Measurements from ENCODE around the gene SMG6. TPM values are rescaled to one million over a fixed set of nuclear protein-coding genes. Genes with fewer than 3 reads are reported as not detected.
A peak's percentile ranks its signal among the peaks of the same experiment; 100 is the strongest.

Gene SMG6
- total RNA-seq, 1 donor from 2014 or later, result 43.0 TPM

DNA sequence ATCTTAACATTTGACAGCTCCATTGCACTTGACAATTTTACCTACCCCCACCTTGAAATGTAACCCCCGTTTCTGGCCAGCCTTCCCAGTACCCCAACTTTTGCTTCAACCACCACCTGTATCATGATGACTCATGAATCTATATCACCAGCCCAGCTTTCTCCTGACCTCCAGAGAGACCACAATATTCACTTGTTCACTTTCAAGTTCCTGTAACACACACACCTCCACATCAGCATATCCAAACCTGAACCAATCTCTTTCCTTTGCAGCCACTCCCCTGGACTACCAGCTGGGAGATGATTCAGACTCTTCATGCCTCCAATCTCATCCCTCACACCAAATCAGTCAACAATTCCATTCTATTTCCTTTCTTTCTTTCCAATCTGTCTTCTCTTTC is 8.0 kb downstream of the SMG6 start:
- Mint-ChIP-seq H3K4me1 (ENCODE audit: low read depth) (peaks cover 24% of the 10 kb centered on the region), H3K27ac (peak overlapping the region; percentile 20), H3K4me3 (ENCODE audit: low read depth) (no peak overlapping the region), H3K27me3 (ENCODE audit: low read depth) (no peaks in the 10 kb centered on the region), H3K9me3 (no peaks in the 10 kb centered on the region), H3K36me3 (ENCODE audit: low read depth) (peaks cover 68% of the 10 kb centered on the region)
- no peak for DNase-seq (ENCODE audit: low spot score)
- intact Hi-C loops (cut with micrococcal nuclease), result no loop called here

DNA sequence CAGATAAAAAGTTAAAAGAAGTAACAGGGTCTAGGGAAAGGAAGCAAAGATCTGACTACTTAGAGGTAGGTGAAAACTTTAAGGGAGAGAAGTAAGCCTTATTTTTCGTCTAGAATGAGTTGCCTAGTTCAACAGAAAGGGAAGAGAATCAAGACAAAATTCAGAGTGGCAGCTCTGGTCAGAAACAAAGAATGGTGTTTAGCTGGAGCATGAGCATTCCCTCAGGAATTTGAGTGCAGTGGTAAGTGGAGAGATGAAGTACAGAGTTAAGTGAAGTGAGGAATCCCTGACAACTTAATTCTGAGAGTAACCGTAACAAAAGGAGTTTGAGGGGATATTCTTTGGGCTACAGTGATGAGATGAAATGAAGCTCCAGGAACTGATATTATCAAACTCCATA is 11.5 kb downstream of the SMG6 start:
- Mint-ChIP-seq H3K4me1 (ENCODE audit: low read depth) (peaks cover 22% of the 10 kb centered on the region), H3K36me3 (ENCODE audit: low read depth) (peaks cover 71% of the 10 kb centered on the region), H3K27ac (no peak overlapping the region), H3K4me3 (ENCODE audit: low read depth) (no peak overlapping the region), H3K9me3 (no peaks in the 10 kb centered on the region), H3K27me3 (ENCODE audit: low read depth) (no peaks in the 10 kb centered on the region)
- no peak for DNase-seq (ENCODE audit: low spot score)
- intact Hi-C loops (cut with micrococcal nuclease), result no loop called here

DNA sequence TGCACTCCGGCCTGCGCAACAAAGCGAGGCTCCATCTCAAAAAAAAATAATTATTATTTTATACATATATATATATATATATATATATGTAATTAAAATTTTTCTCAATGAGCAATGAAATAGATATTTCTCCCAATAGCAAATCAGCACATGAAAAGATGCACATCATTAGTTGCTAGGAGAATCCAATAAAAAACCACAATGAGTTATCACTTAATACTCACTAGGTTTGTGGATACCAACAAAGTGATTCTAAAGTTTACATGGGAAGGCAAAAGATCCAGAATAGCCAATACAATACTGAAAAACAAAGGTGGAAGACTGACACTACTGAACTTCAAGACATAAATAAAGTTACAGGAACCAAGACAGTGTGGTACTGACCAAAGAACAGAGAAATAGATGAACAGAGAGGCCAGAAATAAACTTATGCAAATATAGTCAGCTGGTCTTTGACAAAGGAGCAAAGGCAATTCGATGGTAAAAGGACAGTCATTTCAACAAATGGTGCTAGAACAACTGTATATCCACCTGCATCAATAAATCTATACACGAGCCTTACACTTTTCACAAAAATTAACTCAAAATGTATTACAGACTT is 13.6 kb downstream of the SMG6 start:
- Mint-ChIP-seq H3K27ac (peak overlapping the region; percentile 14), H3K27me3 (ENCODE audit: low read depth) (no peaks in the 10 kb centered on the region), H3K4me3 (ENCODE audit: low read depth) (no peak overlapping the region), H3K4me1 (ENCODE audit: low read depth) (peaks cover 11% of the 10 kb centered on the region), H3K9me3 (no peaks in the 10 kb centered on the region), H3K36me3 (ENCODE audit: low read depth) (peaks cover 64% of the 10 kb centered on the region)
- intact Hi-C loops (cut with micrococcal nuclease), result no loop called here
- no peak for DNase-seq (ENCODE audit: low spot score)

DNA sequence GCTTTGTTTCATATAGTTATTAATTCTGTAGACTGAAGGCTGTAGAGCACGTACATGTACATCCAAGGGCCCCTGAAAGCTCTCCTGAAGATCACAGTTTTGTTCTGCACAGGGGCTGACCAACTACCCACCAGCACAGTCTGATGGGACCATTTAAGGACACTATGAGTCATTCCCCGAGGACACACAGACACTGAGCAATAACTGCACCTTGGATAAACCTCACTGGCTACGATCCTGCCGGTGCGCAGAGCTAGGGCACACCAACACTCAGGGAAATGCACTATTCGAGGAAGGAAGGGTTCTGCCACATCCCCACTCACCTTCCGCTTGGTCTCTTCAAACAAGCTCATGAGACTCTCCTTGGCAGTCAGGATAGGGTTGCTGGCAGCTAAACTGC is 20.3 kb downstream of the SMG6 start:
- Mint-ChIP-seq H3K4me1 (ENCODE audit: low read depth) (peaks cover 41% of the 10 kb centered on the region), H3K4me3 (ENCODE audit: low read depth) (no peak overlapping the region), H3K27me3 (ENCODE audit: low read depth) (no peaks in the 10 kb centered on the region), H3K9me3 (no peaks in the 10 kb centered on the region), H3K27ac (peak overlapping the region; percentile 10), H3K36me3 (ENCODE audit: low read depth) (peaks cover 73% of the 10 kb centered on the region)
- intact Hi-C loops (cut with micrococcal nuclease), result loop anchor here (2.0 kb wide), 1 partner anchor 229 kb away; the partner anchor contains the start of gene HIC1
- DNase-seq (ENCODE audit: low spot score), result no peak

DNA sequence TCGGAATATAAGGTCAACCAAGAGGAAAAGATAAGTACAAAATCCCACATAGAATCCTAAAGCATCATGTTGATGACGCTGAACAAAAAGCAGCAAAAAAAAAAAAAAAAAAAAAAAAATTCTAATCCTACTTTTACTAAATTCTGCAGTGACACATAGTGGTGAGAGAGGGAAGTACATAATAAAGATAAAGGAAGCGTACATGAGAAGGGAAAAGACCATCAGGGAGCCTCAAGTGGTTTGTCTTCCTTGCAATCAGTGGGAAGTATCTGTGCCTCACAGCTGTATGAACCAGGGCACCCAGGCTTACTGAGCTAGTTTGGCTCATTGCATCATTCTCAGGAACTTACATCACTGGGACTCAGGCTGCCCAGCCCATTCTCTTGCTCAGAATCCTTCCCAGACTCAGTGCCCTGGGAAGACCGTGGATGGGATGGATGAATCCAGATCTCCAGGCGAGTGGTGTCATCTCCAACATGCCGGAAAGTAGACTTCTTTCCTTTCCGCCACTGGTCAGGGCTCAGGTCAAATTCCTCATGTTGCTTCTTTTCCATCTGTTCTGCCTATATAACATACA is 21.2 kb downstream of the SMG6 start:
- H3K36me3 Mint-ChIP-seq (ENCODE audit: low read depth), result peaks cover 66% of the 10 kb centered on the region
- no peaks in the 10 kb centered on the region for H3K9me3 Mint-ChIP-seq
- no peaks in the 10 kb centered on the region for H3K27me3 Mint-ChIP-seq (ENCODE audit: low read depth)
- H3K4me1 Mint-ChIP-seq (ENCODE audit: low read depth), result peaks cover 45% of the 10 kb centered on the region
- peak overlapping the region; percentile 65 for H3K27ac Mint-ChIP-seq
- no peak for DNase-seq (ENCODE audit: low spot score)
- H3K4me3 Mint-ChIP-seq (ENCODE audit: low read depth), result no peak overlapping the region
- intact Hi-C loops (cut with micrococcal nuclease), result loop anchor here (1.0 to 2.0 kb wide), 2 partner anchors 16 to 228 kb away; partner anchors contain the start of gene HIC1

DNA sequence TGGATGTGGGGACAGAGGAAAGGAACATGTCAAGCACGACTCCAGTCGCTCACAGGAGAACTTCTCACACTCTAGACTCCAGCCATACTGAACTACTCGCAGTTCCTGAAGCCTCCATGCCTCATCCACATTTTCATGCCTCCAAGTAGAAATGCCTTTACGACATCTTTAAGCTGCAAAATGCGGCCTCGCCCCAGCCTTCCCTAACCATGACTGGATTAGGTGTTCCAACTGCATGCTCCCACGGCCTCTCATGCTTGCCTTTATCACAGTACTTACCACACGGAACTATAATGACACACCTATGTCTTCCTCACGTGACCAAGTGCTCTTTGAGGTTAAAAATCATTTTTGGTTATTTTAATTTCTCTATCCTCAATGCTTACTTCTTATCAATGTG is 23.9 kb downstream of the SMG6 start:
- H3K9me3 Mint-ChIP-seq, result no peaks in the 10 kb centered on the region
- no peak for DNase-seq (ENCODE audit: low spot score)
- H3K4me3 Mint-ChIP-seq (ENCODE audit: low read depth), result peak overlapping the region; percentile 22
- intact Hi-C loops (cut with micrococcal nuclease), result no loop called here
- H3K36me3 Mint-ChIP-seq (ENCODE audit: low read depth), result peaks cover 65% of the 10 kb centered on the region
- no peaks in the 10 kb centered on the region for H3K27me3 Mint-ChIP-seq (ENCODE audit: low read depth)
- H3K27ac Mint-ChIP-seq, result peak overlapping the region; percentile 50
- peaks cover 62% of the 10 kb centered on the region for H3K4me1 Mint-ChIP-seq (ENCODE audit: low read depth)

DNA sequence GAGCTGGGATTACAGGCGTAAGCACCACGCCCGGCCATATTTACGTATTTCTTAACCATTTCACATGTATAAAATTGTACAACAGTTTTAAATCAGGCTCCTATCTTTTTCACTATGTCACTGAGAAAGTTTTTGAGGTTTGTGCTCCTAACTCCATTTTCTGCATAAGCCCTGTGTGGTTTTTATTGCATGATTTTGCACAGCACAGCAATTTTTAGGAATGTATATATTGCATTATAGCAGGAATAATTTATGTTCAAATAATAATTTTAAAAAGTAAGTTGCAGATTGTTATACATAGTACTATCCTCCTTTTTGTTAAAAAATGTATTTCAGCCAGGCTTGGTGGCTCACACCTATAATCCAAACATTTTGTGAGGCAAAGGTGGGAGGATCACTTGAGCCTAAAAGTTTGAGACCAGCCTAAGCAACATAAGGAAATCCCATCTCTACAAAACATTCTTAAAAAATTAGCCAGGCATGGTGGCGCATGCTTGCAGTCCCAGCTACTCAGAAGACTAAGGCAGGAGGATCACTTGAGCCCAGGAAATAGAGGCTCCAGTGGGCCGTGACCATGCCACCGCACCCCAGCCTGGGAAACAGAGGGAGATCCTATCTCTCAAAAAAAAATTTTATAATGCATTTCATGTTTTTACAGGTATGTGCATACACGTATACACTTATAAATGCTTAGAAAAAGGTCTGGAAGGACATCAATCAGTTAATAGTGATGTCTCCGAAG is 26.0 kb downstream of the SMG6 start:
- no peaks in the 10 kb centered on the region for H3K9me3 Mint-ChIP-seq
- H3K36me3 Mint-ChIP-seq (ENCODE audit: low read depth), result peaks cover 60% of the 10 kb centered on the region
- no peak overlapping the region for H3K4me3 Mint-ChIP-seq (ENCODE audit: low read depth)
- peaks cover 64% of the 10 kb centered on the region for H3K4me1 Mint-ChIP-seq (ENCODE audit: low read depth)
- H3K27me3 Mint-ChIP-seq (ENCODE audit: low read depth), result no peaks in the 10 kb centered on the region
- DNase-seq (ENCODE audit: low spot score), result no peak
- no peak overlapping the region for H3K27ac Mint-ChIP-seq
- intact Hi-C loops (cut with micrococcal nuclease), result no loop called here

DNA sequence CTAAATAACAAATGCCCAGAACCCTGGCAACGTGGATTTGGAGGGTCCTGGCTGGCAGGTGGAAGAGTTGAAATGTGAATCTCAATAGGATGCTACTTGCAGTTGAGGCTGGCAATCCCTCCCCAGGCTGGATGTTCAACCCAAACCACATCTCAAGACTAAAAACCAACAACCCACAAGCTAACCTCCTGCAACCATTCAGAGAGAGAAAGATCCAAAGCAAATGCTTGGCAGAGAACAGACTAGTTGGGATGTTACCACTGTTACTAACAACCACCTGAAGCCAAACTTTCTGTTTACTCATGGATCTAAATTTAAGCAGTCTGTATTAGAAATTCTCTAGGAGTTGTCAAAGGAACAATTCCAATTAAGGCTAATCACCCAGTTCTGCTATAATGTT is 27.9 kb downstream of the SMG6 start:
- intact Hi-C loops (cut with micrococcal nuclease), result loop anchor here (1.0 kb wide), 1 partner anchor 9 kb away; no protein-coding TSS in a partner anchor
- peak overlapping the region; percentile 18 for H3K4me3 Mint-ChIP-seq (ENCODE audit: low read depth)
- DNase-seq (ENCODE audit: low spot score), result no peak
- peak overlapping the region; percentile 81 for H3K27ac Mint-ChIP-seq
- peaks cover 58% of the 10 kb centered on the region for H3K4me1 Mint-ChIP-seq (ENCODE audit: low read depth)
- peaks cover 53% of the 10 kb centered on the region for H3K36me3 Mint-ChIP-seq (ENCODE audit: low read depth)
- no peaks in the 10 kb centered on the region for H3K9me3 Mint-ChIP-seq
- no peaks in the 10 kb centered on the region for H3K27me3 Mint-ChIP-seq (ENCODE audit: low read depth)

DNA sequence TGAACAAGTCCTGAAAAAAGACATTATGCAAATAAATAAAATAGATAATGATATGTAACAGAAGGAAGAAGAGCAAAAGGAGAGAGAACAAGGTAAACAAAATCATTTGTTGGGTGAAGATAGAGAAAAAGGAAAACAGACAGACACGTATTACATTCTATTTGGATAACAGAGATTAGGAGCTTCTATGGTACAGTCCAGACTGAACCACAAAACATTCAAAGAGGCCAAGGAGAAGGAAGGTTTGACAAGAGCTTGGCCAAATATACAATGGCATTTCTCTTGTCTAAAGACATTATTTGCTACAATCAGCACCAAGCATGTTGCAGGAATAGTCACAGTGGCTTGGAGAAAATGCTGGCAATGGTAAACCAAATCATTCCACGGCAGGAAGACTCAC is 29.2 kb downstream of the SMG6 start:
- Mint-ChIP-seq H3K27me3 (ENCODE audit: low read depth) (no peaks in the 10 kb centered on the region), H3K27ac (peak overlapping the region; percentile 23), H3K4me3 (ENCODE audit: low read depth) (no peak overlapping the region), H3K36me3 (ENCODE audit: low read depth) (peaks cover 57% of the 10 kb centered on the region), H3K9me3 (no peaks in the 10 kb centered on the region), H3K4me1 (ENCODE audit: low read depth) (peaks cover 65% of the 10 kb centered on the region)
- intact Hi-C loops (cut with micrococcal nuclease), result no loop called here
- no peak for DNase-seq (ENCODE audit: low spot score)

DNA sequence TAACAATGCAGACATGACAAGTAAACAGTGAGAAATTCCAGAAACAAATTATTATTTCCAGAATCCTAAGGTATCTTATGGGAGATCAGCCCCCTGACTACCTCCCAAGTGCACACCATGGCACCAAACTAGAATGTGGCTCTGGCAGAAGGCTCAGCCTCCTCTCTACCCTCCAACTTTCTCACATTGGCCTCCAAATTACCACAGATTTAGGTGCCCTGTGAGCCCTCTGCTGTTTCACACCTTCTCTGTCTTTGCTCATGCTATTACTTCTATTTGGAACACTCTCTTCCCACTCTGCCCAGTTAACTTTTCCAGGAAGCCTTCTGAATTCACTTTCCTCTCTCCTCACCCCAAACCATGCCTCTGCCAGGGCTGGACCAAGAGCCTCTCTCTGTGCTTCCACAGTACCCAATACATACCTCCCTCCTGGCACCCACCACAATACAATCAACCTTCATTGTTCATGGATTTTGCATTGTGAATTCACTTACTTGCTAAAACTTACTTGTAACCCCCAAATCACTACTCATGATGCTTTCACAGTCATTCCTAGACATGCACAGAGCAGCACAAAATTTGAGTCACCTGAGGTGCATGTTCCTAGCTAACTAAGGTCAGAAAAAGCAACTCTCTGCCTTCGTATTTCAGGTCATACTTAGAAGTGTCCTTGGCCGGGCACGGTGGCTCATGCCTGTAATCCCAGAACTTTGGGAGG is 31.4 kb downstream of the SMG6 start:
- no peaks in the 10 kb centered on the region for H3K9me3 Mint-ChIP-seq
- peaks cover 61% of the 10 kb centered on the region for H3K4me1 Mint-ChIP-seq (ENCODE audit: low read depth)
- no peaks in the 10 kb centered on the region for H3K27me3 Mint-ChIP-seq (ENCODE audit: low read depth)
- intact Hi-C loops (cut with micrococcal nuclease), result no loop called here
- H3K36me3 Mint-ChIP-seq (ENCODE audit: low read depth), result peaks cover 50% of the 10 kb centered on the region
- H3K4me3 Mint-ChIP-seq (ENCODE audit: low read depth), result peak overlapping the region; percentile 46
- no peak for DNase-seq (ENCODE audit: low spot score)
- H3K27ac Mint-ChIP-seq, result peak overlapping the region; percentile 89

DNA sequence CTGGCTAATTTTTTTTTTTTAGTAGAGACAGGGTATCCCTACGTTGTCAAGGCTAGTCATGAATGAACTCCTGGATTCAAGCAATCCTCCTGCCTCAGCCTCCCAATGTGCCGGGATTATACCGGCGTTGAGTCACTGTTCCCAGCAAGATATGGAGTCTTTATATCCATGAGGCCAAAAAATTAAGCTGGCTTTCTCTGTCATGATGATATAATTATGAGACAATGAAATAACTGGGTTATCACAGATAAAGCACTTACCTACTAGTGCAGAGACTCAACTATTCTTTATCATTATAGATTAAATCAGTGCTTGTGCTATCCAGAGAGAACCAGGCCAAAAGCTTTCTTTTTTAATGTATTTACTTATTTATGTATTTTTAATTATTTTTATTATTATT is 36.2 kb downstream of the SMG6 start:
- no peaks in the 10 kb centered on the region for H3K9me3 Mint-ChIP-seq
- H3K36me3 Mint-ChIP-seq (ENCODE audit: low read depth), result peaks cover 45% of the 10 kb centered on the region
- peak overlapping the region; percentile 100 for H3K27ac Mint-ChIP-seq
- intact Hi-C loops (cut with micrococcal nuclease), result loop anchor here (2.0 to 10.0 kb wide), 3 partner anchors 181 to 393 kb away; partner anchors contain the start of gene HIC1
- peaks cover 74% of the 10 kb centered on the region for H3K4me1 Mint-ChIP-seq (ENCODE audit: low read depth)
- H3K27me3 Mint-ChIP-seq (ENCODE audit: low read depth), result no peaks in the 10 kb centered on the region
- DNase-seq (ENCODE audit: low spot score), result no peak
- H3K4me3 Mint-ChIP-seq (ENCODE audit: low read depth), result peak overlapping the region; percentile 83

DNA sequence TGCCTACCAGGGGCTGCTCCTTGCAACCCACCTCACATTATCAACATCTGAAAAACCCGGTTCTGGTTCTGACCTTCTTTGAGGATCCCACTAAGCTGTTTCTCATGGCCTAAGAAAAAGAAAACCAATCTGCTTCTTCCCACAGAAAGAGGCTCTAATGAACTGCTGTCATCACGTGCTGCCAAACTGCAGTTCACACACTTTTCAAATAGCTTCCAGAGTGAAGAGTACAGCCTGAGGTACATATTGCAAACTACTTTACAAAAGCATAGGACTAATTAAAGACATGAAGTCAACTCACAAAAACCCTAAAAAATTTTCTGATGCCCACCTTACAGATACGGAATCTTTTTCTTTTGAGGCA is 36.7 kb downstream of the SMG6 start:
- Mint-ChIP-seq H3K27ac (peak overlapping the region; percentile 100), H3K27me3 (ENCODE audit: low read depth) (no peaks in the 10 kb centered on the region), H3K9me3 (no peaks in the 10 kb centered on the region), H3K36me3 (ENCODE audit: low read depth) (peaks cover 45% of the 10 kb centered on the region), H3K4me1 (ENCODE audit: low read depth) (peaks cover 74% of the 10 kb centered on the region), H3K4me3 (ENCODE audit: low read depth) (peak overlapping the region; percentile 83)
- no peak for DNase-seq (ENCODE audit: low spot score)
- intact Hi-C loops (cut with micrococcal nuclease), result loop anchor here (1.0 to 10.0 kb wide), 7 partner anchors 8 to 392 kb away; partner anchors contain the start of gene HIC1

All from activated T-helper 2 cell treated with anti-CD3 and anti-CD28 coated beads, Interferon-gamma antibody, Interleukin-2, Interleukin-4, amounts not matched to agents 10 μg/mL and 5 μg/mL and 100 μg/mL, durations not matched to agents 14 hours and 24 hours and 36 hours (primary cell).